Measurements from ENCODE around the gene SECISBP2L.

Gene SECISBP2L

DNA sequence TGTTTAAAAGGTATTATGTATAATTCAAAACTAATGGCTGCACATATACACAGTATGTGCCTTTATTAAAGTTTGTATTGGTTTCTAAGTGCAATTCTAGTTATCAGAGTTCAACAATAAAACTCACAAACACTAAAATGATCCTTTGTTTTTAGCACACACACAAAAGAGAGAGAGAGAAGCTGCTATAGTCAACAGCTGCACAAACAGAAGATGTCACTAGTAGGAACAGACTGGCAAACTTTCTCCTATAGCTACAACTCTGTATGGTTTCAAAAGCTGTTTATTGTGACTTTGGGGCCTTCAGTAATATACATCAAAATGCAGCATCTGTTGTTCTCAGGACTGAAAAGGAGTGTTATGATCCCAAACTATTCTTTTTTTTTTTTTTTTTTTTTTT lies 6.1 kb downstream of the SECISBP2L start:
- no peak overlapping the region for H3K27ac ChIP-seq (ENCODE audit: insufficient read depth, low read depth, low read length, poor library complexity, severe bottlenecking)
- no peak overlapping the region for H3K4me3 ChIP-seq (ENCODE audit: insufficient read depth, low read depth, low read length)
- H3K9me3 ChIP-seq (ENCODE audit: control insufficient read depth, low read length) = no peaks in the 10 kb centered on the region
- H3K4me1 ChIP-seq (ENCODE audit: control insufficient read depth, insufficient read depth, low read length) = peaks cover 3% of the 10 kb centered on the region
- peaks cover 4% of the 10 kb centered on the region for H3K36me3 ChIP-seq (ENCODE audit: control insufficient read depth, insufficient read depth, low read length)
- H3K27me3 ChIP-seq (ENCODE audit: control insufficient read depth, insufficient read depth, low read length, poor library complexity, severe bottlenecking) = no peaks in the 10 kb centered on the region

DNA sequence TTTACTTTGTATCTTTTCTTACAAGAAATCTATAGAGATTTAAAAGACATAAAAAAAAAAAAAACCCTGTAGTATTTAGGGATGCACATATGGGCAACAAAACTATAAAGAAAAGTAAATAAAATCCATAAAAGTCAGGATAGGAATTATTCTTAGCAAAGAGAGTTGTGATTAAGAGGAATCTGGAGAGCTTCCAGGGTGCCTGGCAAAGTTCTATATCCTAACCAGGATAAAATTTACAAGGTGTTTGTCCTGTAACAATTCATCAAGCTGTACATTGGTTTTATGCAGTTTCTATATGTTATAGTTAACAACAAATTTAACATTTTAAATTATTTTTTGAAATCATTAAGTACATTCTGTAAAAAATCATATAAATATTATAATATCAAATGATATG lies 7.9 kb downstream of the SECISBP2L start:
- Histone ChIP-seq H3K4me1 (ENCODE audit: control insufficient read depth, insufficient read depth, low read length) (no peaks in the 10 kb centered on the region), H3K4me3 (ENCODE audit: insufficient read depth, low read depth, low read length) (no peak overlapping the region), H3K27me3 (ENCODE audit: control insufficient read depth, insufficient read depth, low read length, poor library complexity, severe bottlenecking) (no peaks in the 10 kb centered on the region), H3K36me3 (ENCODE audit: control insufficient read depth, insufficient read depth, low read length) (peaks cover 4% of the 10 kb centered on the region), H3K9me3 (ENCODE audit: control insufficient read depth, low read length) (no peaks in the 10 kb centered on the region), H3K27ac (ENCODE audit: insufficient read depth, low read depth, low read length, poor library complexity, severe bottlenecking) (no peak overlapping the region)

DNA sequence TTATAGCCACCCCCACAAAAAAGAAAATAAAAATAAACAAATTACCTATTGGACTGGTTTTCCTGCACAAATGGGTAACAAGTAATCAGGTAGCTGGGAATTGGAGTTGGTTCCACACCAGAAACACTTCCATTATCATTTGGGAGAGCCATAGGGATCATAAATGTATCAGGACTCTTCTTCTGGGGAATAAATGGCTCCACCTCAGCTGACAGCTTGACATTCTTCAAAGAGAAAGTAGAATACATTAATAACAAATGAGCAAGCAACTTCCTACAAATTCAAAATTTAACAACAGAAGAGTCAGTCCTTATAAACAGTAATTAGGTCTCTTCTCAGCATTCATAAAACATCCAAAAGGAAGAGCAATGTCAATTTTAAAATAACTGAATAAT lies 8.7 kb downstream of the SECISBP2L start:
- Histone ChIP-seq H3K36me3 (ENCODE audit: control insufficient read depth, insufficient read depth, low read length) (peaks cover 4% of the 10 kb centered on the region), H3K4me3 (ENCODE audit: insufficient read depth, low read depth, low read length) (no peak overlapping the region), H3K27me3 (ENCODE audit: control insufficient read depth, insufficient read depth, low read length, poor library complexity, severe bottlenecking) (no peaks in the 10 kb centered on the region), H3K4me1 (ENCODE audit: control insufficient read depth, insufficient read depth, low read length) (no peaks in the 10 kb centered on the region), H3K27ac (ENCODE audit: insufficient read depth, low read depth, low read length, poor library complexity, severe bottlenecking) (no peak overlapping the region), H3K9me3 (ENCODE audit: control insufficient read depth, low read length) (no peaks in the 10 kb centered on the region)

DNA sequence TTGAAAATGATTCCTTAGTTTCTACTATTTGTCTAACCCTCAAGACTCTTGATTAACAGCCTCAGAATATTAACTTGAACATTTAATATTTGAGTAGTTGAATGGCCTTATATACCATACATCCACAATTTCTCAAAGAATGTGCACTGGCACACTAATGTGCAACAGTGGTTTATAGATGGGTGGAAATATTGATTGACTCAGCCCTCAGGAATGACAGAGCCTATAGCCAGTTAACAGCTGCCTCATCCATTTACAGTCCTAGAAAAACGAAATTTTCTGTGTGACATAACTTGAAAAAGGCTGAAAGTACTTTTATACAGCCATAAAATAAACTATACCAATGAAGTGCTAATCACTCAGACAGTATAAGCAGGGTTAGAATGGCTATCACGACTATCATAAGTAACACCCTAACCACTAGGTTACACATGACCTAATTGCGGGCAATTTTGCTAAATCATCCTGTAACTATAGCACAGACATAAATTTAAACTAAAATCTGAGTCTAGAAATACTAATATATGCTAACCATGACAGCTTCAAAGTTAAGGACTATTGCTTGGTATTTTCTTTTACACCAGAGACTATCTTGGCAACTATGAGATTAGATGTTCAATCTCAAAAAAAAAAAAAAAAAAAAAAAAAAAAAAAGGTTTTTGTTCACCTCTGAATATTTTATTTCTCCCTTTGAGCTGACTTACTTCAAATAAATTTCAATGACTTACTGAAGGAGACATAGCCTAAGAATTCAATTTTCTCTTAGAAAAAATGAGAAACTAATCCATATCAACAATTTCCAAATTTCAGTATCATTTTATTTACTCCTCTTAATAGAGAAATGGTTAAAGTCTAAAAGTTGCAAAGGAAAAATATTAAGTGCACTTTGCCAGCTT lies 9.3 kb downstream of the SECISBP2L start:
- peaks cover 4% of the 10 kb centered on the region for H3K36me3 ChIP-seq (ENCODE audit: control insufficient read depth, insufficient read depth, low read length)
- no peaks in the 10 kb centered on the region for H3K4me1 ChIP-seq (ENCODE audit: control insufficient read depth, insufficient read depth, low read length)
- WGBS, 2 experiments = 93 to 100% methylated on average over 2 to 3 of the region's 3 CpGs
- H3K4me3 ChIP-seq (ENCODE audit: insufficient read depth, low read depth, low read length) = no peak overlapping the region
- H3K9me3 ChIP-seq (ENCODE audit: control insufficient read depth, low read length) = no peaks in the 10 kb centered on the region
- no peak overlapping the region for H3K27ac ChIP-seq (ENCODE audit: insufficient read depth, low read depth, low read length, poor library complexity, severe bottlenecking)
- no peaks in the 10 kb centered on the region for H3K27me3 ChIP-seq (ENCODE audit: control insufficient read depth, insufficient read depth, low read length, poor library complexity, severe bottlenecking)

GRCh38 chr15:49035825-49036224 lies 10.4 kb downstream of the SECISBP2L start:
- no peak overlapping the region for H3K27ac ChIP-seq (ENCODE audit: insufficient read depth, low read depth, low read length, poor library complexity, severe bottlenecking)
- no peaks in the 10 kb centered on the region for H3K4me1 ChIP-seq (ENCODE audit: control insufficient read depth, insufficient read depth, low read length)
- H3K36me3 ChIP-seq (ENCODE audit: control insufficient read depth, insufficient read depth, low read length) = peaks cover 4% of the 10 kb centered on the region
- 84 to 91% methylated on average over 2 of the region's 2 CpGs for WGBS, 2 experiments
- H3K9me3 ChIP-seq (ENCODE audit: control insufficient read depth, low read length) = no peaks in the 10 kb centered on the region
- H3K27me3 ChIP-seq (ENCODE audit: control insufficient read depth, insufficient read depth, low read length, poor library complexity, severe bottlenecking) = no peaks in the 10 kb centered on the region
- H3K4me3 ChIP-seq (ENCODE audit: insufficient read depth, low read depth, low read length) = no peak overlapping the region

DNA sequence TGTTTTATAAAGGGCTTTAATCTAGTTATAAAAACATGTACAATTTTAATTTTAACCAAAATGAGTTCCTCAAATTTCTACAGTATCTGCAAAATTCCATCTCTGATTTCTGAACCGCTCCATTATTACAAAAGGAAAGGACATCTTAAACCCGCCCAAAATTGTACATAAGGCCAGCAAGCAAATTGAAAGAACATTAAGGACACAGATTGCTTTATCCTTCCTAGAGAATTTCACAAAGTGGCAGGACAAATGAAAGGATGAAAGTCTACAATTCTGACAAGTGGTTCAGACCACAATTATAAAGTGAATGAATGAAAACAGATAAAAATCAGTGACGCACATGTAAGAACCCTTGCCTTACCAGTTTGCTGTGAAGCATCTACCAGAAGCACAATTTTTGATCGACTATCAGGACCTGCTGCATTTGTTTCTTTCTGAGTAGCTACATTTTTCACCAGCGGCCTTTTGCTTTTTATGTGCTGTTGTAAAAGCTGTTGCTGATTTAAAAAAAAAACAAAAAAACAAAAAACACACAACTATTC lies 13.6 kb downstream of the SECISBP2L start:
- peaks cover 4% of the 10 kb centered on the region for H3K36me3 ChIP-seq (ENCODE audit: control insufficient read depth, insufficient read depth, low read length)
- WGBS, 2 experiments = 97% methylated on average over 4 to 5 of the region's 5 CpGs

GRCh38 chr15:49031804-49032203 lies 14.4 kb downstream of the SECISBP2L start:
- peaks cover 4% of the 10 kb centered on the region for H3K36me3 ChIP-seq (ENCODE audit: control insufficient read depth, insufficient read depth, low read length)

More for the DNA sequence above, 13.6 kb downstream of the SECISBP2L start:
- H3K4me3 ChIP-seq (ENCODE audit: insufficient read depth, low read depth, low read length) = no peak overlapping the region
- H3K27me3 ChIP-seq (ENCODE audit: control insufficient read depth, insufficient read depth, low read length, poor library complexity, severe bottlenecking) = no peaks in the 10 kb centered on the region
- no peak overlapping the region for H3K27ac ChIP-seq (ENCODE audit: insufficient read depth, low read depth, low read length, poor library complexity, severe bottlenecking)
- H3K9me3 ChIP-seq (ENCODE audit: control insufficient read depth, low read length) = no peaks in the 10 kb centered on the region
- no peaks in the 10 kb centered on the region for H3K4me1 ChIP-seq (ENCODE audit: control insufficient read depth, insufficient read depth, low read length)

DNA sequence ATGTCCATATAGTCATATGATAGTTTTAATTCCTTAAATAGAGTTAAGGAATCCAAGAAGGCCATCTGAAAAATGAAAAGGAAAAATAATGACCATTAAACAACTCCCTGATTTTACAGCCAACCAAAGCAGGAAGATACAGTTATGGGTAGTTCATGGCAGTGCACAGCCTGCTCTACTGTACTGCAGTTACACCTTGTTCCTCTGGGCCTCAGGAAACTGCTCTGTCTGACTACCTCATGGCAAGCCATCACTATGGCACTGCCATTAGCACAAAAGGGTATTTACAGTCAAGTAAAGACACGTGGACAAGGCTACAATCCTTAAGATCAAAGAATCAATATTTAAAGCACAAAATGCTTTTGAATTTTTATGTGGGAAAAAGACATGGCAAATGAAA lies 19.5 kb downstream of the SECISBP2L start:
- H3K4me3 ChIP-seq (ENCODE audit: insufficient read depth, low read depth, low read length) = no peak overlapping the region
- 85% methylated on average over 1 of the region's 1 CpG; no CpG with 5 or more reads in 1 of the 2 experiments for WGBS, 2 experiments
- peaks cover 3% of the 10 kb centered on the region for H3K36me3 ChIP-seq (ENCODE audit: control insufficient read depth, insufficient read depth, low read length)

More at GRCh38 chr15:49031804-49032203, 14.4 kb downstream of the SECISBP2L start:
- Histone ChIP-seq H3K4me3 (ENCODE audit: insufficient read depth, low read depth, low read length) (no peak overlapping the region), H3K9me3 (ENCODE audit: control insufficient read depth, low read length) (no peaks in the 10 kb centered on the region), H3K4me1 (ENCODE audit: control insufficient read depth, insufficient read depth, low read length) (no peaks in the 10 kb centered on the region), H3K27me3 (ENCODE audit: control insufficient read depth, insufficient read depth, low read length, poor library complexity, severe bottlenecking) (no peaks in the 10 kb centered on the region), H3K27ac (ENCODE audit: insufficient read depth, low read depth, low read length, poor library complexity, severe bottlenecking) (no peak overlapping the region)
- 100% methylated on average over 1 of the region's 2 CpGs; no CpG with 5 or more reads in 1 of the 2 experiments for WGBS, 2 experiments

GRCh38 chr15:49024840-49025239 lies 21.4 kb downstream of the SECISBP2L start:
- Histone ChIP-seq H3K4me1 (ENCODE audit: control insufficient read depth, insufficient read depth, low read length) (no peaks in the 10 kb centered on the region), H3K27me3 (ENCODE audit: control insufficient read depth, insufficient read depth, low read length, poor library complexity, severe bottlenecking) (no peaks in the 10 kb centered on the region), H3K9me3 (ENCODE audit: control insufficient read depth, low read length) (no peaks in the 10 kb centered on the region), H3K4me3 (ENCODE audit: insufficient read depth, low read depth, low read length) (no peak overlapping the region), H3K27ac (ENCODE audit: insufficient read depth, low read depth, low read length, poor library complexity, severe bottlenecking) (no peak overlapping the region), H3K36me3 (ENCODE audit: control insufficient read depth, insufficient read depth, low read length) (peaks cover 10% of the 10 kb centered on the region)
- WGBS, 2 experiments = 100% methylated on average over 1 of the region's 1 CpG; no CpG with 5 or more reads in 1 of the 2 experiments

More for the DNA sequence above, 19.5 kb downstream of the SECISBP2L start:
- H3K27me3 ChIP-seq (ENCODE audit: control insufficient read depth, insufficient read depth, low read length, poor library complexity, severe bottlenecking) = no peaks in the 10 kb centered on the region
- no peaks in the 10 kb centered on the region for H3K4me1 ChIP-seq (ENCODE audit: control insufficient read depth, insufficient read depth, low read length)
- no peak overlapping the region for H3K27ac ChIP-seq (ENCODE audit: insufficient read depth, low read depth, low read length, poor library complexity, severe bottlenecking)
- H3K9me3 ChIP-seq (ENCODE audit: control insufficient read depth, low read length) = no peaks in the 10 kb centered on the region

DNA sequence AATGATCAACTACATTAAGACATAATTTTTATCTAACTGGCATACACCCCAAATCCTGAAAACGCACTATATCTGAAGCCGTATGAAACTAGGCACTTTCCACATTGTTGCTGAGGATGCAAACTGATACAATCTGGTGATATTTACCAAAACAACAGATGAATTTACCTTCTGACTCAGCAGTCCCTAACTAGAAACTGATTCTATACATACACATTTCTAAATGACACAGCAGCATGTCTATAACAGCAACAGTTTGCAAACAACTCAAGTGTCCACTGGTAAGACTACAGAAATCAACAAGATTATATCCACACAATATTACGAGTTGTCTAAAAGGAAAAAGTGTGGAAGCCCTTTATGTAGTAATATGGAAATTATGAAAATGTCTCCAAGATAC lies 22.9 kb downstream of the SECISBP2L start:
- WGBS, 2 experiments = 97 to 98% methylated on average over 2 to 3 of the region's 3 CpGs
- Histone ChIP-seq H3K4me3 (ENCODE audit: insufficient read depth, low read depth, low read length) (no peak overlapping the region), H3K27ac (ENCODE audit: insufficient read depth, low read depth, low read length, poor library complexity, severe bottlenecking) (no peak overlapping the region), H3K36me3 (ENCODE audit: control insufficient read depth, insufficient read depth, low read length) (peaks cover 10% of the 10 kb centered on the region), H3K4me1 (ENCODE audit: control insufficient read depth, insufficient read depth, low read length) (no peaks in the 10 kb centered on the region), H3K9me3 (ENCODE audit: control insufficient read depth, low read length) (no peaks in the 10 kb centered on the region), H3K27me3 (ENCODE audit: control insufficient read depth, insufficient read depth, low read length, poor library complexity, severe bottlenecking) (no peaks in the 10 kb centered on the region)
